ENCODE results near the gene C14orf180.

Gene C14orf180

GRCh38 chr14:104609666-104610065 lies 30.1 kb downstream of the C14orf180 start (continued):
- TF ChIP-seq ZSCAN18 (tag by site-specific recombination; IDR thresholded peaks at IDR 0.05), result no peak

GRCh38 chr14:104610749-104611310 lies 31.3 kb downstream of the C14orf180 start:
- ChIA-PET POLR2A (no interaction called here), CTCF (no interaction called here)
- H3K9me3 ChIP-seq (ENCODE audit: control insufficient read depth, insufficient read depth, low read depth, low read length), result no peaks in the 10 kb centered on the region
- H3K4me3 ChIP-seq (ENCODE audit: low read depth, low read length), result no peak overlapping the region
- H3K27ac ChIP-seq (ENCODE audit: extremely low read depth, low read depth, low read length), result no peak overlapping the region
- H3K4me1 ChIP-seq (ENCODE audit: control insufficient read depth, insufficient read depth, low read length), result no peaks in the 10 kb centered on the region
- TF ChIP-seq ZNF2 (tag by site-specific recombination; IDR thresholded peaks at IDR 0.05), result no peak
- no peak for TF ChIP-seq ZNF280C (tag by site-specific recombination; IDR thresholded peaks at IDR 0.05)
- no peak for TF ChIP-seq PRDM1 (tag by site-specific recombination; IDR thresholded peaks at IDR 0.05)
- TF ChIP-seq PRDM4 (tag by site-specific recombination; IDR thresholded peaks at IDR 0.05), result no peak
- TF ChIP-seq ZNF426 (tag by site-specific recombination; IDR thresholded peaks at IDR 0.05), result no peak
- TF ChIP-seq OVOL3 (tag by site-specific recombination; IDR thresholded peaks at IDR 0.05), result no peak
- no peak for TF ChIP-seq YY2 (tag by site-specific recombination; IDR thresholded peaks at IDR 0.05)
- TF ChIP-seq KLF7 (tag by site-specific recombination; IDR thresholded peaks at IDR 0.05; ENCODE audit: borderline replicate concordance), result no peak
- TF ChIP-seq SALL2 (tag by site-specific recombination; IDR thresholded peaks at IDR 0.05; ENCODE audit: borderline replicate concordance), result no peak
- TF ChIP-seq ZSCAN23 (tag by site-specific recombination; IDR thresholded peaks at IDR 0.05), result no peak
- no peak for TF ChIP-seq SCRT1 (tag by site-specific recombination; IDR thresholded peaks at IDR 0.05; ENCODE audit: borderline replicate concordance)
- TF ChIP-seq ZBTB26 (tag by site-specific recombination; optimal IDR thresholded peaks at IDR 0.05), result no peak
- TF ChIP-seq ZNF791 (tag by site-specific recombination; IDR thresholded peaks at IDR 0.05), result no peak
- TF ChIP-seq ZNF292 (tag by site-specific recombination; IDR thresholded peaks at IDR 0.05; ENCODE audit: borderline replicate concordance, low read depth), result no peak
- TF ChIP-seq ZBTB1 (tag by site-specific recombination; IDR thresholded peaks at IDR 0.05), result no peak
- no peak for TF ChIP-seq ZNF302 (tag by site-specific recombination; IDR thresholded peaks at IDR 0.05; ENCODE audit: low read depth)
- TF ChIP-seq ZNF664 (tag by site-specific recombination; IDR thresholded peaks at IDR 0.05), result no peak
- H3K36me3 ChIP-seq (ENCODE audit: control insufficient read depth in 2 of 2, insufficient read depth in 1 of 2, low read length in 2 of 2), result no peaks in the 10 kb centered on the region
